PC-9 (cell line): ENCODE measurements around the gene PICK1. TPM values are rescaled to one million over a fixed set of nuclear protein-coding genes. Genes with fewer than 3 reads are reported as not detected.
"Not testable (repeated sequence)": the region's sequence is repeated elsewhere in the genome, so short reads cannot be mapped to it uniquely, and the experiment has no call there.

Source experiments
- BruUV-seq: library from RNA; stranded (reverse); fragments of 400-500 nt; replicated peaks from 2 replicates; lab custom pipeline; 2021; lab: Mats Ljungman, UMichigan
- CTCF ChIA-PET: fragments of 300-600 bp; sonication (Branson Sonifier 250); formaldehyde crosslinking; loops from one replicate; lab custom pipeline; 2022; ENCODE audit warnings: antibody characterized with exemption; lab: Charles Lee
- POLR2A ChIA-PET: fragments of 300-600 bp; sonication (Branson Sonifier 250); formaldehyde crosslinking; loops from one replicate; lab custom pipeline; 2022; ENCODE audit warnings: antibody characterized with exemption; ENCODE audit not compliant: unreplicated experiment; lab: Charles Lee
- DNase-seq, 2 experiments: peaks; one replicate each; pipeline versions ENCODE4 v3.0.0 to v3.0.0-alpha.2; 2015 to 2022; ENCODE audit warnings: mixed read lengths in 1 of 2
- H2AFZ ChIP-seq: fragments of 200-600 bp; sonication (generic); 2 replicates; pipeline ENCODE4 v1.8.1; 2017; ENCODE audit warnings: antibody characterized with exemption
- H3F3A ChIP-seq: fragments of 200-600 bp; sonication (generic); 2 replicates; pipeline ENCODE4 v1.8.1; 2017; ENCODE audit warnings: antibody characterized with exemption, mild to moderate bottlenecking, low read depth; ENCODE audit not compliant: insufficient read depth
- H3K27ac ChIP-seq: fragments of 200-600 bp; sonication (generic); 2 replicates; pipeline ENCODE4 v1.6.1; 2016; ENCODE audit warnings: mixed run types
- H3K27me3 ChIP-seq: fragments of 200-600 bp; sonication (generic); 2 replicates; pipeline ENCODE4 v1.6.1; 2016; ENCODE audit warnings: low read depth, mixed run types; ENCODE audit not compliant: insufficient read depth
- H3K36me3 ChIP-seq: fragments of 200-600 bp; sonication (generic); 2 replicates; pipeline ENCODE4 v1.6.1; 2016; ENCODE audit warnings: low read depth, mixed run types
- H3K4me1 ChIP-seq: fragments of 200-600 bp; sonication (generic); replicated peaks from 2 replicates; pipeline ENCODE4 v1.6.1; 2016; ENCODE audit warnings: mixed run types; ENCODE audit not compliant: insufficient read depth
- H3K4me2 ChIP-seq: fragments of 200-600 bp; sonication (generic); 2 replicates; pipeline ENCODE4 v1.6.1; 2017; ENCODE audit warnings: mixed run types
- H3K4me3 ChIP-seq: fragments of 200-600 bp; sonication (generic); 2 replicates; pipeline ENCODE4 v1.6.1; 2016; ENCODE audit warnings: mixed run types
- H3K79me2 ChIP-seq: fragments of 200-600 bp; sonication (generic); 2 replicates; pipeline ENCODE4 v1.6.1; 2017; ENCODE audit warnings: low read depth, mixed run types
- H3K9me2 ChIP-seq: fragments of 200-600 bp; sonication (generic); 2 replicates; pipeline ENCODE4 v1.8.1; 2017; ENCODE audit warnings: mild to moderate bottlenecking; ENCODE audit not compliant: insufficient read depth
- H3K9me3 ChIP-seq: fragments of 200-600 bp; sonication (generic); 2 replicates; pipeline ENCODE4 v1.8.1; 2016; ENCODE audit warnings: low read depth; ENCODE audit not compliant: insufficient read depth
- H4K20me1 ChIP-seq: fragments of 200-600 bp; sonication (generic); 2 replicates; pipeline ENCODE4 v1.8.1; 2017; ENCODE audit not compliant: insufficient read depth
- EZH2 ChIP-seq: fragments of 200-600 bp; sonication (generic); IDR thresholded peaks from 2 replicates; pipeline ENCODE4 v1.8.0; 2017; ENCODE audit warnings: antibody characterized with exemption, low read depth
- intact Hi-C: fragments of 100-400 bp; cut with micrococcal nuclease; formaldehyde crosslinking; loops from one replicate; pipeline ENCODE4 v1.10.0; 2022; ENCODE audit not compliant: unreplicated experiment
- total RNA-seq: library from RNA; stranded (reverse); gene quantifications from 2 replicates; pipeline ENCODE4 v1.2.3, GENCODE V29; 2021
- TF ChIP-seq, protein P1 (sequence below): fragments of 200-600 bp; sonication (generic); conservative IDR thresholded peaks from 2 replicates; pipeline ENCODE4 v1.6.1; 2017; ENCODE audit warnings: mixed run types, antibody characterized with exemption, mild to moderate bottlenecking, moderate library complexity

The PICK1 gene
- total RNA-seq, 1 experiment from 2014 or later, result 55.9 TPM

DNA sequence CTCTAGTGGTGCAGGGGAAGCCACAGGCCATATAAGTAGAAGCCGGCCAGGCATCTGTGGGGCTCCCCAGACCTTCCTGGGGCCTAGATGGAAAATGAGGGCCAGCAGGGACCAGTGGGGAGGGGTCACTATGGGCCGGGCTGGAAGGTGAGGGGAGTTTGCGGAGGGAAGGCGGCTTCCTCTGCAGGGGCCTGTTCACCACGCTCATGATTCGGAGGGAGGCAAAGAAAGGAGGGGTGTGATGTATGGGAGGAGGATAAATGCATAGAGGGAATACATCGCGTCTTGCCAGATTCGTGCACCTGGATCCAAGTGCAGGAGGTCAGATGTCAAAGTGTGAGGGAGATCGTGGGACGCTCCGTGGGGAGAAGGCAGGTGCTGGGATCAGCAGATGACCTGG lies 19.9 kb downstream of the PICK1 start:
- intact Hi-C loops, result no loop called here
- Histone ChIP-seq H3K36me3 (0 out of 2 replicates have a peak, but pooled peaks cover 3% of the 10 kb centered on the region), H3F3A (peaks cover 17% of the 10 kb centered on the region; the same call in 1 of the 2 replicates), H3K4me3 (no peak overlapping the region), H2AFZ (no peak overlapping the region), H3K4me1 (no peaks in the 10 kb centered on the region), H3K4me2 (no peak overlapping the region), H3K27ac (no peak overlapping the region), H4K20me1 (no peaks in the 10 kb centered on the region; the same call in 1 of the 2 replicates), H3K79me2 (no peaks in the 10 kb centered on the region), H3K9me3 (no peaks in the 10 kb centered on the region), H3K9me2 (no peaks in the 10 kb centered on the region), H3K27me3 (no peaks in the 10 kb centered on the region)
- ChIA-PET POLR2A (no interaction called here), CTCF (no interaction called here)
- DNase-seq, result no peak
- TF ChIP-seq, protein P1, sequence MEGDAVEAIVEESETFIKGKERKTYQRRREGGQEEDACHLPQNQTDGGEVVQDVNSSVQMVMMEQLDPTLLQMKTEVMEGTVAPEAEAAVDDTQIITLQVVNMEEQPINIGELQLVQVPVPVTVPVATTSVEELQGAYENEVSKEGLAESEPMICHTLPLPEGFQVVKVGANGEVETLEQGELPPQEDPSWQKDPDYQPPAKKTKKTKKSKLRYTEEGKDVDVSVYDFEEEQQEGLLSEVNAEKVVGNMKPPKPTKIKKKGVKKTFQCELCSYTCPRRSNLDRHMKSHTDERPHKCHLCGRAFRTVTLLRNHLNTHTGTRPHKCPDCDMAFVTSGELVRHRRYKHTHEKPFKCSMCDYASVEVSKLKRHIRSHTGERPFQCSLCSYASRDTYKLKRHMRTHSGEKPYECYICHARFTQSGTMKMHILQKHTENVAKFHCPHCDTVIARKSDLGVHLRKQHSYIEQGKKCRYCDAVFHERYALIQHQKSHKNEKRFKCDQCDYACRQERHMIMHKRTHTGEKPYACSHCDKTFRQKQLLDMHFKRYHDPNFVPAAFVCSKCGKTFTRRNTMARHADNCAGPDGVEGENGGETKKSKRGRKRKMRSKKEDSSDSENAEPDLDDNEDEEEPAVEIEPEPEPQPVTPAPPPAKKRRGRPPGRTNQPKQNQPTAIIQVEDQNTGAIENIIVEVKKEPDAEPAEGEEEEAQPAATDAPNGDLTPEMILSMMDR, result no peak
- TF ChIP-seq EZH2, result no peak
- BruUV-seq, result no TSS peak

DNA sequence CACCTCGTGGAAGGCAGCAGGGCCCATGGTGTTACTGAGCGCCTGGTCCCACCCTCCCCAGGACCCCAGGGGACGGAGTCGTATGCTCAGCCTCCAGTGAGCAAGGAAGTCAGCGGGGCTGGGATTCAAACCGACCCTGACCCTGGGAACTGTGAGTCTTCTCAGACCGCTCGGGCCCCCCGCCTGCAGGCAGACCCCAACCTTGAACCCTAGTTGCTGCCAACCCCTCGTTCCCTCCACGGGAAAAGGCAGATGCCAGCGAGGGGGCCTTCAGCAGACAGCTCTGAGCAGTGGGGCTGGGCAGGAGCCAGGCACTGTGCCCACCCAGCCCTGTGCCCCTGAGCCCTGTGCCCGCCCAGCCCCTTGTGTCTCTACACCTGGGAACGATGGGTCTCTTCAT lies 20.4 kb downstream of the PICK1 start:
- ChIA-PET POLR2A (no interaction called here), CTCF (no interaction called here)
- Histone ChIP-seq H3K9me2 (no peaks in the 10 kb centered on the region), H3K36me3 (0 out of 2 replicates have a peak, but pooled peaks cover 3% of the 10 kb centered on the region), H3K4me1 (no peaks in the 10 kb centered on the region), H4K20me1 (no peaks in the 10 kb centered on the region; the same call in 1 of the 2 replicates), H3F3A (peaks cover 17% of the 10 kb centered on the region; the same call in 1 of the 2 replicates), H3K27ac (no peak overlapping the region), H3K79me2 (no peaks in the 10 kb centered on the region), H3K9me3 (no peaks in the 10 kb centered on the region), H3K4me3 (no peak overlapping the region), H3K27me3 (no peaks in the 10 kb centered on the region), H3K4me2 (no peak overlapping the region), H2AFZ (no peak overlapping the region)
- intact Hi-C loops, result no loop called here
- no peak for DNase-seq
- no TSS peak for BruUV-seq
- TF ChIP-seq, protein P1, result no peak
- no peak for TF ChIP-seq EZH2

DNA sequence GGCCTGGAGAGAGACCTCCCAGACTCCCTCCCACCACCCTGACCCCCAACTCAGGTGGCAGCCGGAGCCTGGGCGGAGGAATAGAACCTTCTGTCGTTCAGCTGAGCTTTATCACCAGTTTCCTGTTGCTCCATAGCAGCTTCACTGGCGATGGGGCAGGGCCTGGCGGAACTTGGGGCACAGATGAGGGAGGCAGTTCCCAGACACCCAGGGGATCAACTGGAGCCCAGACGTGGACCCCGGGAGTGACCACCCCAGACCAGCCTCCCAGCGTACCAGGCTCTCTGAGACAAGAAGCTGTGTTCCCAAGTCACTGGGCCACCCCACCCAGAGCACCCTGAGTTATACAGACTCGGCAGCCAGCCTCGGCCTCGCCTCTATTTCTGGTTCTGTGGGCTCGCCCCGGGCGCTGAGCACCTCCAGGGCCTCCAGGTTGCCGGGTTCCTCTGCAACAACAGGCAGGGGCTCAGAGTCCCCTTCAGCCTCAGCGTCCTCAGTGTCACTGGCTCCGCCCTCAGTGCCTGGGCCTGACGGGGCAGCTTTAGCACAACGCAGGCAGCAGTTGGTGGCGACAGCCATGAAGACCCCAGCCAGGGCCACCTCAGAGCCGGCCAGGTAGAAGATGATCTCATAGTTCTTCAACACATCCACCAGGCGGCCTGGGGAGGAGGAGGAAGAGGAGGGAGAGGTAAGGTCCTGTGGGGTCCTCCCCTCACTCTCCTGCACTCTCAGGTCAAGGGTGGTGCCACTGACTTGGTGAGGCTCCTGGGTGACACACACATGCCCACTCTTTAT lies 21.0 kb downstream of the PICK1 start:
- H4K20me1 ChIP-seq, result no peaks in the 10 kb centered on the region; the same call in 1 of the 2 replicates
- CTCF ChIA-PET, result no interaction called here
- no peaks in the 10 kb centered on the region for H3K79me2 ChIP-seq
- no peaks in the 10 kb centered on the region for H3K36me3 ChIP-seq
- intact Hi-C loops, result no loop called here
- BruUV-seq, result no TSS peak
- no peaks in the 10 kb centered on the region for H3K4me1 ChIP-seq
- H3K27me3 ChIP-seq, result no peaks in the 10 kb centered on the region
- no peak overlapping the region for H3K4me2 ChIP-seq
- POLR2A ChIA-PET, result no interaction called here
- H3F3A ChIP-seq, result peaks cover 24% of the 10 kb centered on the region; the same call in 1 of the 2 replicates
- no peak overlapping the region for H3K27ac ChIP-seq
- TF ChIP-seq EZH2, result no peak
- TF ChIP-seq, protein P1, result no peak
- H3K9me3 ChIP-seq, result no peaks in the 10 kb centered on the region
- no peak overlapping the region for H3K4me3 ChIP-seq
- H3K9me2 ChIP-seq, result no peaks in the 10 kb centered on the region
- no peak overlapping the region for H2AFZ ChIP-seq
- DNase-seq, result no peak

DNA sequence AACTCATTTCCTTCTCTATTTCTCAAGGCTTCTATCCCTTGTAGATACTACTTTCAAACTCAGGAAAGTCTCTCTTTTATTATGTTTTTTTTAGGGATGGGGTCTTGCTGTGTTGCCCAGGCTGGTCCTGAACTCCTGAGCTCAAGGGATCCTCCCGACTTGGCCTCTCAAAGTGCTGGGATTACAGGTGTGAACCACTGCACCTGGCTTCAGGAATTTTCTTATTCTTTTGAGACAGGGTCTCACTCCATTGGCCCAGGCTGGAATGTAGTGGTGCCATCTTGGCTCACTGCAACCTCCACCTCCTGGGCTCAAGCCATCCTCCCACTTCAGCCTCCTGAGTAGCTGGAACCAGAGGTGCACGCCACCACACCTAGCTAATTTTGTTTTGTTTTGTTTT lies 22.0 kb downstream of the PICK1 start:
- H3K4me2 ChIP-seq, H3K36me3 ChIP-seq, H3K9me2 ChIP-seq, POLR2A ChIA-PET, DNase-seq, H3K79me2 ChIP-seq, intact Hi-C loops, H4K20me1 ChIP-seq, H3K4me3 ChIP-seq, H3K4me1 ChIP-seq, H2AFZ ChIP-seq, H3K27me3 ChIP-seq, H3K9me3 ChIP-seq, H3K27ac ChIP-seq, CTCF ChIA-PET: not testable (repeated sequence)
- BruUV-seq, result TSS peak; percentile 22
- H3F3A ChIP-seq, result peaks cover 28% of the 10 kb centered on the region; the same call in 1 of the 2 replicates
